B cell (primary cell): Measurements from ENCODE around the gene CBFB.

Experiments used
- EZH2 ChIP-seq: IDR thresholded peaks from 2 replicates; pipeline ENCODE4 v1.6.1; 2012; ENCODE audit warnings: borderline replicate concordance, low read depth, mild to moderate bottlenecking, moderate library complexity, low read length; ENCODE audit not compliant: insufficient read depth, poor library complexity, severe bottlenecking
- TF ChIP-seq, protein P1 (sequence below): fragments of 200-600 bp; IDR thresholded peaks from one replicate; pipeline ENCODE4 v1.8.0; 2022; ENCODE audit warnings: antibody characterized with exemption, mild to moderate bottlenecking

GRCh38 chr16:67028167-67028695 lies 718 bp upstream of the CBFB start:
- TF ChIP-seq, protein P1, sequence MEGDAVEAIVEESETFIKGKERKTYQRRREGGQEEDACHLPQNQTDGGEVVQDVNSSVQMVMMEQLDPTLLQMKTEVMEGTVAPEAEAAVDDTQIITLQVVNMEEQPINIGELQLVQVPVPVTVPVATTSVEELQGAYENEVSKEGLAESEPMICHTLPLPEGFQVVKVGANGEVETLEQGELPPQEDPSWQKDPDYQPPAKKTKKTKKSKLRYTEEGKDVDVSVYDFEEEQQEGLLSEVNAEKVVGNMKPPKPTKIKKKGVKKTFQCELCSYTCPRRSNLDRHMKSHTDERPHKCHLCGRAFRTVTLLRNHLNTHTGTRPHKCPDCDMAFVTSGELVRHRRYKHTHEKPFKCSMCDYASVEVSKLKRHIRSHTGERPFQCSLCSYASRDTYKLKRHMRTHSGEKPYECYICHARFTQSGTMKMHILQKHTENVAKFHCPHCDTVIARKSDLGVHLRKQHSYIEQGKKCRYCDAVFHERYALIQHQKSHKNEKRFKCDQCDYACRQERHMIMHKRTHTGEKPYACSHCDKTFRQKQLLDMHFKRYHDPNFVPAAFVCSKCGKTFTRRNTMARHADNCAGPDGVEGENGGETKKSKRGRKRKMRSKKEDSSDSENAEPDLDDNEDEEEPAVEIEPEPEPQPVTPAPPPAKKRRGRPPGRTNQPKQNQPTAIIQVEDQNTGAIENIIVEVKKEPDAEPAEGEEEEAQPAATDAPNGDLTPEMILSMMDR: no peak
- TF ChIP-seq EZH2: no peak
